ENCODE measurements around the gene PKD2. TPM values are rescaled to one million over a fixed set of nuclear protein-coding genes. Genes with fewer than 3 reads are reported as not detected.

Gene PKD2
- total RNA-seq, 2 donors from 2014 or later: 254 to 259 TPM

GRCh38 chr4:88058295-88058694, 50.9 kb downstream of the PKD2 start:
- no peak for ATAC-seq (ENCODE audit: insufficient number of reproducible peaks, low FRiP score, low read depth)
- no peak overlapping the region for H3K27ac ChIP-seq
- H3K4me3 ChIP-seq: no peak overlapping the region
- no peaks in the 10 kb centered on the region for H3K9me3 ChIP-seq
- no peak for DNase-seq (ENCODE audit: low spot score)
- H3K4me1 ChIP-seq (ENCODE audit: control insufficient read depth in 1 of 2, low read depth in 2 of 2): no peaks in the 10 kb centered on the region
- no peaks in the 10 kb centered on the region for H3K27me3 ChIP-seq (replicated peaks; ENCODE audit: insufficient read depth)
- no peak for TF ChIP-seq CTCF (IDR thresholded peaks at IDR 0.05)
- peaks cover 42% of the 10 kb centered on the region for H3K36me3 ChIP-seq

DNA sequence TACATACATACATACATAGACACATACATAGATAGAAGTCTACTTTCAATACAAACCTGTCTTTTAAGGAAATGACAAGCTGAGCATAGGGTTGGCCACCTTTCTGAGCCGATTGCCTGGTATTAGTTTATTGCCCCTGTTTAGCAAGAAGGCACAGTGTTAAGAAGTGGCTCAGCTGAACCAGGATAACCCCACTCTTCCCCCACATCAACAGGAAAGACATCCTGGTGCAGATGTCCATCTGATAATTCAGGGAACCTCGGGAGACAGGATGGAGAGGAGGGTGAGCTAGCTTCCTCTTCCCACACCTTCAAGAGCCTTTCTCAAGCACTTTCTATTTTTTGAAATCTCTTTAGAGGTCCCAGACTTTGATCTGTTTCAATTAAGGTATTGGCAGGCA, 52.3 kb downstream of the PKD2 start:
- Histone ChIP-seq H3K9me3 (no peaks in the 10 kb centered on the region), H3K27ac (no peak overlapping the region), H3K4me3 (no peak overlapping the region), H3K27me3 (replicated peaks; ENCODE audit: insufficient read depth) (no peaks in the 10 kb centered on the region), H3K4me1 (ENCODE audit: control insufficient read depth in 1 of 2, low read depth in 2 of 2) (no peaks in the 10 kb centered on the region), H3K36me3 (peaks cover 52% of the 10 kb centered on the region)
- no peak for ATAC-seq (ENCODE audit: insufficient number of reproducible peaks, low FRiP score, low read depth)
- DNase-seq (ENCODE audit: low spot score): no peak
- TF ChIP-seq CTCF (IDR thresholded peaks at IDR 0.05): no peak

GRCh38 chr4:88060431-88060830, 53.0 kb downstream of the PKD2 start:
- Histone ChIP-seq H3K4me1 (ENCODE audit: control insufficient read depth in 1 of 2, low read depth in 2 of 2) (no peaks in the 10 kb centered on the region), H3K27me3 (replicated peaks; ENCODE audit: insufficient read depth) (no peaks in the 10 kb centered on the region), H3K36me3 (peaks cover 52% of the 10 kb centered on the region), H3K4me3 (no peak overlapping the region), H3K9me3 (no peaks in the 10 kb centered on the region), H3K27ac (no peak overlapping the region)
- TF ChIP-seq CTCF (IDR thresholded peaks at IDR 0.05): no peak
- no peak for ATAC-seq (ENCODE audit: insufficient number of reproducible peaks, low FRiP score, low read depth)
- no peak for DNase-seq (ENCODE audit: low spot score)

DNA sequence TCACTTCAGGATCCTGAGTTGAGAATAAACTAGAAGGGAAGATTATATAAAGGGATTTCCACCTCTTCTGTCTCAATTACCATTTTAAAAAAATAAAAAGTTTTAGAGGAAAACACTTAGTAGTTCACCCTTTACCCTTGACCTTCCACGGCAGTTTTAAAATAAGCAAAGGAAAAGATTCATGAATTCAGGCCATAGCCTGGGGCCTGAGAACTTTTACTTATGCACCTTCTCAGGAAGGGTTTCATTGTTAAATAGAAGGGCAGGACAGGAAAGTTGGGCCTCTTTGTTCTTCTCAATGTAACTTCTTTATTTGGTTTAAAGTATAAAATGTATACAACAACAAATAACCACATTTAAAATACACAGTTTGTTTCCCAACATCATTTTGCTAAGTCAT, 54.9 kb downstream of the PKD2 start:
- H3K4me3 ChIP-seq: no peak overlapping the region
- H3K27me3 ChIP-seq (replicated peaks; ENCODE audit: insufficient read depth): no peaks in the 10 kb centered on the region
- ATAC-seq (ENCODE audit: insufficient number of reproducible peaks, low FRiP score, low read depth): no peak
- no peaks in the 10 kb centered on the region for H3K4me1 ChIP-seq (ENCODE audit: control insufficient read depth in 1 of 2, low read depth in 2 of 2)
- H3K36me3 ChIP-seq: peaks cover 55% of the 10 kb centered on the region
- DNase-seq (ENCODE audit: low spot score): no peak
- TF ChIP-seq CTCF (IDR thresholded peaks at IDR 0.05): no peak
- no peaks in the 10 kb centered on the region for H3K9me3 ChIP-seq
- H3K27ac ChIP-seq: no peak overlapping the region

GRCh38 chr4:88062843-88063242, 55.4 kb downstream of the PKD2 start:
- H3K4me1 ChIP-seq (ENCODE audit: control insufficient read depth in 1 of 2, low read depth in 2 of 2): no peaks in the 10 kb centered on the region
- no peaks in the 10 kb centered on the region for H3K9me3 ChIP-seq
- ATAC-seq (ENCODE audit: insufficient number of reproducible peaks, low FRiP score, low read depth) (no peak), DNase-seq (ENCODE audit: low spot score) (no peak)
- H3K27ac ChIP-seq: no peak overlapping the region
- H3K36me3 ChIP-seq: peaks cover 60% of the 10 kb centered on the region
- TF ChIP-seq CTCF (IDR thresholded peaks at IDR 0.05): no peak
- H3K27me3 ChIP-seq (replicated peaks; ENCODE audit: insufficient read depth): no peaks in the 10 kb centered on the region
- H3K4me3 ChIP-seq: no peak overlapping the region
